T-helper 2 cell treated with Interferon-gamma antibody and Interleukin-4, amounts not matched to agents 5 μg/mL and 100 μg/mL, for 36 hours (primary cell): ENCODE results near the gene ATXN7L3.

Experiments used
- DNase-seq: peaks from one replicate; pipeline ENCODE4 v3.0.0; 2021; ENCODE audit warnings: low spot score
- H3K27ac Mint-ChIP-seq: one replicate; pipeline ENCODE4 v1.8.0; 2021; ENCODE audit warnings: mild to moderate bottlenecking, mixed read lengths
- H3K27me3 Mint-ChIP-seq: one replicate; pipeline ENCODE4 v1.8.0; 2021; ENCODE audit warnings: low read depth, mixed read lengths
- H3K36me3 Mint-ChIP-seq: one replicate; pipeline ENCODE4 v1.8.0; 2021; ENCODE audit warnings: low read depth, mixed read lengths
- H3K4me1 Mint-ChIP-seq: one replicate; pipeline ENCODE4 v1.8.0; 2021; ENCODE audit warnings: low read depth, mixed read lengths
- H3K4me3 Mint-ChIP-seq: one replicate; pipeline ENCODE4 v1.8.0; 2022; ENCODE audit warnings: mild to moderate bottlenecking, moderate library complexity, mixed read lengths
- H3K9me3 Mint-ChIP-seq: one replicate; pipeline ENCODE4 v1.8.0; 2021; ENCODE audit warnings: mixed read lengths

ATXN7L3 gene

GRCh38 chr17:44212507-44213402 is 13.1 kb upstream of the ATXN7L3 start:
- peak overlapping the region; percentile 36 for H3K27ac Mint-ChIP-seq
- no peaks in the 10 kb centered on the region for H3K27me3 Mint-ChIP-seq
- peaks cover 78% of the 10 kb centered on the region for H3K36me3 Mint-ChIP-seq
- no peaks in the 10 kb centered on the region for H3K9me3 Mint-ChIP-seq
- H3K4me3 Mint-ChIP-seq: no peak overlapping the region
- H3K4me1 Mint-ChIP-seq: peaks cover 39% of the 10 kb centered on the region
- DNase-seq: no peak

DNA sequence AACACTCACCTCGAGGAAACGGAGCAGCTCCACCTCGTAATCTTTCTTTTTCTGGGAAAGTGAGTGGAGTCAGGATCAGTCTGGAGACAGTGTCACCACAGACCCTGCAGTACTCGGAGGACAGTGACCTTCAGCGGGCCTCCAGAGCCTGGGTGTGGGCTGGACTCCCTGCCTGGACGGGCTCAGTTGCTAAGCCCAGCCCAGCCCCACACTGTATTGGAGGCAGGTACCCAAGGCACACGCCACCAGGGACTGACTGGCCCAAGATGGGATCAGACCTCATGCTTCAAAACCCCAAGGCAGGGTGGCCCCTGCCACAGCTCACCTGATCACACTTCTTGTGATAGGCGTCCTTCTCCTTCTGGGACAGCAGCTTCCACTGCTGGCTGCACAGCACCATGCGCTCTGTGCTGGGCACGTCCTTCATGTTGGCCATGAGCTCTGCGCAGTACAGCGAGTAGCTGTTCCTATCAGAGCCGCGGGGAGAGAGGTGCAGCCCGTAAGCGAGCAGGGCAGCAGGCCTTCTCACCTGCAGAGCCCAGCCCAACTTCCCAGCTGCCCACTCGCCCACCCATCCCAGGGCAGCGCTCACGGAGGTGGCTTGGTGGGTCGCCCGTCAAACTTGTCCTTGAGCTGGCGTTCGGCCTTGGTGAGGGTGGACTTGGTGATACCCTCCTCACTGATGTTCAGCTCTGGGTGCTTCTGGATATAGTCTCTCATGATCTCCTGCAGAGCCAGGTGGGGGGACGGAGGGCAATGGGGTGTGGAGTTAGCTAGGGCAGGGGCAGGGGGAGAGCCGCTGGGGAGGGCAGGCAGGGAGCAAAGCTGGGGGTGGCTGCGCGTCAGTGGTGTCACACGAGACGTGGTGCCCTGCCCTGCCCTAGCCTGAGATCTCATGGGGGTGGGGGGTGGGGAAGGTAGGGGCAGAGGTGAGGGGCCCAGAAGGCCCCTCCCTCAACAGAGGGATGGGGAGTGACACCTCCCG is 11.9 kb upstream of the ATXN7L3 start:
- Mint-ChIP-seq H3K4me3 (no peak overlapping the region), H3K4me1 (peaks cover 30% of the 10 kb centered on the region), H3K27me3 (no peaks in the 10 kb centered on the region)

DNA sequence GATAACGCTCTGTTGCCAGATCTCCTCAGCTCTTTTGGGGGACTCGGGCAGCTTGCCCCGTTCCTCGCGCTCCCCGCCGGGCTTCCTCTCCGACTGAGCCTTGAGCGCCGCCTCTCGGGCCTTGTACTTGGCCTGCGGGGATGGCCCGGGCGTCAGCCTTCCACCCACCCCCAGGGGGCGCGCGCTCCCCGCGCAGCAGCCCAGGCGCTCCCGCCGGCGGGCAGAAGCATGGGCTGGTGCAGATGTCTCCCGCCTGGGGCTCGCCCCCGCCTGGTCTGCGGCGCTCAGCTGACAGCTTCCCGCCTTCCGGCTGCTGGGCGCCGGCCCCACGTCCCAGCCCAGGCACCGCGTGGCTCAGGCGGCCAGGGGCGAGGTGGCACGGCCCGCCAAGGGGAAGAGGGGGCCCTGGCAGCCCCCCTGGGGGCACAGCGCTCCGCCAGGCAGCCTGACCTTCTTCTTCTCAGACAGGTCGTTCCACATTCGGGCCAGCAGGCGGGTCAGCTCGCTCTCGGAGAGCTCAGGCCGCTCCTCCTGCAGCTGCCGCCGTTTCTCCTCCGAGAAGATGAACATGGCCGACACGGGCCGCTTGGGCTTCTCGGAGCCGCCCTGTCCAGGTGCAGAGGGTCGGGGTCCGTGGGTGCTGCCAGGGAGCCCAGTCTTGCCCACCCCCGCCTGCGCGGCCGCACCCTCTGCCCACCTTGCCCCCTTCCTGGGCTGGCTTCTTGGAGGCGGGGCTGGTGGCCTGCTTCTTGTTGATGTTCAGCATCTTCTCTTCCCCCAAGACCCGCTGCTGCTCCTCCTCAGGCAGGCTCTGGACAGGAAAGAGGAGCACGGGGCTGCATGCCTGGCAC is 10.9 kb upstream of the ATXN7L3 start:
- peaks cover 23% of the 10 kb centered on the region for H3K4me1 Mint-ChIP-seq
- H3K27me3 Mint-ChIP-seq: no peaks in the 10 kb centered on the region
- H3K27ac Mint-ChIP-seq: peak overlapping the region; percentile 77

More for the DNA sequence above, 11.9 kb upstream of the ATXN7L3 start:
- Mint-ChIP-seq H3K27ac (no peak overlapping the region), H3K9me3 (no peaks in the 10 kb centered on the region), H3K36me3 (peaks cover 77% of the 10 kb centered on the region)
- DNase-seq: no peak

DNA sequence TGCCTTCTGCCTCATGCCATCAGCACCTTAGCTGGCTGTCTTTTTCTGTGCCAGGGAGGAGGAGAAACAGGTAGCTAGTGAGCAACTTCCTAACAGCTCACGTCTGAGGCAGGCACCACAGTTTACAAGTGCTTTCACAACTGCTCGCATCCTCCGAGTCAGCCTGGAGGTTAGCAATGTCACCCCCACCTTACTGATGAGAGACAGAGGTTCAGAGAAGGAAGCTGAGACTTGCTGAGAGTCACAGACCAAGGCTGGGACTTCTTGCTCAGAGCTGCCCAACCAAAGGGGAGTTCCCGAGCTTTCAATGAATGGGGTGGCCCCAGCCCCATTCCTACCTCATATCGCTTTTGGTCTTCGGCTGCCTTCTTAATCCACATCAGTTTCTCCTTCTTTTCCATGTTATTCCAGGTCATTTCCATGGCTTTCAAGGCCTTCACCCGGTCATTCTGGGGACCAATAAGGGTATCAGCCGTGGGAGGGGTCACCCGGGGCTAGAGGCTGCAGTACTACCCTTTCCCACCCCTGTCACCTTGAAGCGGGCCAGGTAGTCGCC is 10.2 kb upstream of the ATXN7L3 start:
- Mint-ChIP-seq H3K27me3 (no peaks in the 10 kb centered on the region), H3K9me3 (no peaks in the 10 kb centered on the region), H3K4me1 (peaks cover 21% of the 10 kb centered on the region), H3K27ac (peak overlapping the region; percentile 77), H3K4me3 (peak overlapping the region; percentile 75), H3K36me3 (peaks cover 68% of the 10 kb centered on the region)
- peak; percentile 50 for DNase-seq

More for the DNA sequence above, 10.9 kb upstream of the ATXN7L3 start:
- peaks cover 75% of the 10 kb centered on the region for H3K36me3 Mint-ChIP-seq
- H3K4me3 Mint-ChIP-seq: peak overlapping the region; percentile 75
- peak; percentile 93 for DNase-seq
- no peaks in the 10 kb centered on the region for H3K9me3 Mint-ChIP-seq

GRCh38 chr17:44207743-44208142 is 8.1 kb upstream of the ATXN7L3 start:
- H3K4me3 Mint-ChIP-seq: no peak overlapping the region
- H3K9me3 Mint-ChIP-seq: no peaks in the 10 kb centered on the region
- peaks cover 29% of the 10 kb centered on the region for H3K4me1 Mint-ChIP-seq
- H3K27ac Mint-ChIP-seq: peak overlapping the region; percentile 12
- peaks cover 49% of the 10 kb centered on the region for H3K36me3 Mint-ChIP-seq
- no peak for DNase-seq
- H3K27me3 Mint-ChIP-seq: no peaks in the 10 kb centered on the region

DNA sequence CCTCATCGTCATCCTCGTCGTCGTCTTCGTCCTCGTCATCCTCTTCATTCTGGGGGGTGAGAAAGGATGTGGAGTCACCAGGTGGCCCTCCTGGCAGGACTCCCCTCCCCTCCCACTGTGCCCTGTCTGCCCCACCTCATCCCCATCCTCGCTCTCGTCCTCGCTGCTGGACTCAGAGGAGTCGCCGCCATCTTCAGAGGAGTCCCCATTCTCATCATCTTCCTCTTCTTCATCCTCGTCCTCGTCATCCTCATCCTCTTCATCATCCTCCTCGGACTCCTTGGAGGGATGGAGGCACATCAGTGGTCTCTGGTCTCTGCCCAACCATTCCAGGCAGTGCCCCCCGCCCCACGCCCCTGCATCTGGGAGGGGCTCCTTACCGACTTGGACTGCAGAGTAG is 7.6 kb upstream of the ATXN7L3 start:
- Mint-ChIP-seq H3K9me3 (no peaks in the 10 kb centered on the region), H3K27ac (peak overlapping the region; percentile 12), H3K27me3 (no peaks in the 10 kb centered on the region), H3K36me3 (peaks cover 48% of the 10 kb centered on the region), H3K4me3 (no peak overlapping the region), H3K4me1 (peaks cover 31% of the 10 kb centered on the region)
- DNase-seq: no peak

DNA sequence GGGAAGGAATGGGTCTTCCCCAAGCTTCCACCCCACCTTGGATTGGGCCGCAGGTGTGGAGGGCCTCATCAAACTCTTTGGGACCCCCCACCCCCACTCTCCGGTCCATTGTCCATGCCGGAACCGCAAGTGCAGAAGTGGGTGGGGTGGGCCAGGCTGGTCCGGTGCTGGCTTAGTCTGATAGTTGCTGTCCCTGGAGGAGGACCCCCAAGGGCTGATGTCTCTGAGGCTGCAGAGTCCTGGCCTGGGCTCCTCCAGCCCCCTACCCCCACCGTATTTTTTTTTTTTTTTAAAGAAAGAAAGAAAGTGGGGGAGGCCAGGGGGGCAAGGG is 7.1 kb upstream of the ATXN7L3 start:
- Mint-ChIP-seq H3K4me1 (peaks cover 33% of the 10 kb centered on the region), H3K36me3 (peaks cover 47% of the 10 kb centered on the region), H3K27ac (no peak overlapping the region), H3K4me3 (no peak overlapping the region), H3K27me3 (no peaks in the 10 kb centered on the region), H3K9me3 (no peaks in the 10 kb centered on the region)
- no peak for DNase-seq

GRCh38 chr17:44205962-44206824 is 6.5 kb upstream of the ATXN7L3 start:
- Mint-ChIP-seq H3K36me3 (peaks cover 42% of the 10 kb centered on the region), H3K27me3 (no peaks in the 10 kb centered on the region), H3K4me1 (peaks cover 35% of the 10 kb centered on the region), H3K27ac (no peak overlapping the region), H3K4me3 (no peak overlapping the region), H3K9me3 (no peaks in the 10 kb centered on the region)
- DNase-seq: no peak

- no peak overlapping the region for H3K27ac Mint-ChIP-seq
These were observed 4.8 kb upstream of the ATXN7L3 start for GRCh38 chr17:44204441-44204882.

DNA sequence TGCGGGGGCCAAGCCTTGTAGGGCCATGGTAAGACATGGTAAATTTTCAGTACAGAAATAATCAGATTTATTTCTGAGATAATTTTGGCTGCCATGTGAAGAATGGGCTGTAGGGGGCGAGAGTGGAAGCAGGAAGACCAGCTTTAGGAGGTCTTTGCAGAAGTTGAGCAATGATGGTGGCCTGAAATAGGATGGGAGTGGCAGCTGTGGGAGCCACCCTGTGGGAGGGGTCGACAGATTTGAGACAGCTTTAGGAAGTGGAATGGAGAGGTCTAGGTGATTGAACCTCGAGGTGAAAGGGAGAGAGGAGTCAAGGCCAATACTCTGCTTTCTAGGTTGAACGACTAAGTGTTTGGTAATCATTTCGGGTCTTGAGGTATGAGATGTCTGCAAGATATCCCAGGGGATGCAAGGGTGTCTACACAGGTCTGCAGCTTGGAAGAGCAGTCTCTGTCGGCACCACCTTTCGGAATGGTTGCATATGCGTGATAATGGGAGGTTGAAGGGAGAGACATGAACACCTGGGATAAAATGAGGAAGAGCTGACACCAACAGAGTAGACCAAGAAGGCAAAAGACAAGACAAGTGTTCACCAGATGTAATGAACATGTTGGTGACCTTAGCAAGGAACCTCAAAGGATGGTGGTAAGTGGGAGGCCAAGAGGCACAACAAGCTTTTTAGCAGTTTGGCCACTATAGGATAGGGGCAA is 4.2 kb upstream of the ATXN7L3 start:
- no peaks in the 10 kb centered on the region for H3K27me3 Mint-ChIP-seq
- peaks cover 29% of the 10 kb centered on the region for H3K4me1 Mint-ChIP-seq
- peaks cover 28% of the 10 kb centered on the region for H3K36me3 Mint-ChIP-seq
- H3K4me3 Mint-ChIP-seq: peak overlapping the region; percentile 37
- DNase-seq: no peak
- no peaks in the 10 kb centered on the region for H3K9me3 Mint-ChIP-seq
- H3K27ac Mint-ChIP-seq: peak overlapping the region; percentile 79

More at GRCh38 chr17:44204441-44204882, 4.8 kb upstream of the ATXN7L3 start:
- Mint-ChIP-seq H3K36me3 (peaks cover 31% of the 10 kb centered on the region), H3K4me3 (no peak overlapping the region), H3K27me3 (no peaks in the 10 kb centered on the region), H3K9me3 (no peaks in the 10 kb centered on the region), H3K4me1 (peaks cover 29% of the 10 kb centered on the region)
- DNase-seq: no peak

DNA sequence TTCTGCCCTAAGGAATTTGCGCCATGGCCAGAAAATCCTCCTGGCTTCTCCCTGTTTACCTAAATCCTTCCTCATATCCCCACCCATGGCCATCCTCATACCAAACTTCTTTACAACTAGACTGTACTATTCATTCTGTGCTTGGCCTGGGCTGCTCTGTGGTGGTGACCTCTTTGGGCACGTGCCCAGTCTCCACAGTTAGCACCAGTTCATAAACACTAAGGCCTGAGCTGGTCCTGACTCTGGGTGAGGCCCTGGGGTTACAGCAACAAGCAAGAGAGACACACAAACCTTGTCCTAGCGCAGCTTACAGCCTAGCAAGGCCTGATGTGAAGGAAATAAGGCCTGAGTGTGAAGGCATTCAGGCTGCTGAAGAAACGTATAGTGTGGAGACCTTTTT is 3.1 kb upstream of the ATXN7L3 start:
- H3K4me3 Mint-ChIP-seq: no peak overlapping the region
- peaks cover 31% of the 10 kb centered on the region for H3K4me1 Mint-ChIP-seq
- H3K9me3 Mint-ChIP-seq: no peaks in the 10 kb centered on the region
- peaks cover 26% of the 10 kb centered on the region for H3K36me3 Mint-ChIP-seq
- DNase-seq: no peak
- H3K27me3 Mint-ChIP-seq: no peaks in the 10 kb centered on the region
- H3K27ac Mint-ChIP-seq: peak overlapping the region; percentile 34
